HG02840 (cell line): ENCODE data around the gene PATE3.

Source experiments
- ATAC-seq: cut with Tn5 transposase; IDR thresholded peaks from one replicate; pipeline ENCODE4 v1.9.1; 2021; ENCODE audit warnings: mild to moderate bottlenecking, moderate library complexity, moderate number of reproducible peaks; ENCODE audit not compliant: unreplicated experiment, low FRiP score

The PATE3 gene

DNA sequence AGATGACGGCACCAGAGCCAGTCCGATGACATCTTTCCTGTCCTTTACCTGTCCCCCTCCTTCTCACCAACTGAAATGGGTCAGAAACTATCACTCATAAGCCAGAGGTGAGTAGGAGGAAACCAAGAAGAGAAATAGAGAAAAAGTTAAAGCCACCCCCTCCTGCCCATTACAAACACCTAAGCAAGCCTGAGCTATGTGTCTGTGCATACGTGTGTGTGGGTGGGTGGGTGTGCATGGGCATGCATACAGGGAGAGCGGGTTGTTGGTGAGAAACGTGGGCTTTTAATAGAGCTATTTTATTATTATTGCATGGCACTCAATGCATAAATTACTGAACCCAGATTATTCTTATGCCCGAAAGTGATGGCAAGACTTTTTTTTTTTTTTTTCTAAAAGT, 47.8 kb downstream of the PATE3 start:
- no peak for ATAC-seq
